HG03103 (cell line): ENCODE measurements around the gene RIPOR2.

Experiments used
- ATAC-seq: cut with Tn5 transposase; IDR thresholded peaks from one replicate; pipeline ENCODE4 v1.9.1; 2021; ENCODE audit warnings: low read depth; ENCODE audit not compliant: unreplicated experiment

The RIPOR2 gene

GRCh38 chr6:24824142-24824938, 111.4 kb downstream of the RIPOR2 start:
- no peak for ATAC-seq

- no peak for ATAC-seq
Measured at GRCh38 chr6:24823185-24823584, 112.6 kb downstream of the RIPOR2 start.

- no peak for ATAC-seq
Measured at GRCh38 chr6:24822696-24823095, 113.1 kb downstream of the RIPOR2 start.

- ATAC-seq, result no peak
Measured at GRCh38 chr6:24821860-24822444, 113.8 kb downstream of the RIPOR2 start.

- ATAC-seq, result no peak
Measured at GRCh38 chr6:24818346-24818745, 117.4 kb downstream of the RIPOR2 start.

- ATAC-seq, result no peak
Measured at GRCh38 chr6:24809728-24810127, 126.0 kb downstream of the RIPOR2 start.

GRCh38 chr6:24807584-24807983, 128.2 kb downstream of the RIPOR2 start:
- ATAC-seq, result no peak

- no peak for ATAC-seq
Measured at GRCh38 chr6:24802271-24803059, 133.3 kb downstream of the RIPOR2 start.

GRCh38 chr6:24799541-24799915, 136.2 kb downstream of the RIPOR2 start:
- ATAC-seq, result no peak

- no peak for ATAC-seq
Measured at GRCh38 chr6:24798740-24799540, 136.8 kb downstream of the RIPOR2 start, which contains the start of gene ARMH2. Gene ARMH2 (minus strand): TSS chr6:24798917. CDS start chr6:24798857, 60 bp downstream.

GRCh38 chr6:24797596-24798216, 138.1 kb downstream of the RIPOR2 start:
- no peak for ATAC-seq

GRCh38 chr6:24796616-24797290, 139.0 kb downstream of the RIPOR2 start:
- no peak for ATAC-seq

- no peak for ATAC-seq
Measured at GRCh38 chr6:24795106-24795505, 140.7 kb downstream of the RIPOR2 start.

- no peak for ATAC-seq
Measured at GRCh38 chr6:24788031-24788665, 147.6 kb downstream of the RIPOR2 start.

- ATAC-seq, result no peak
Measured at GRCh38 chr6:24780206-24780605, 155.6 kb downstream of the RIPOR2 start.

- ATAC-seq, result no peak
Measured at GRCh38 chr6:24779416-24780016, 156.2 kb downstream of the RIPOR2 start.

- ATAC-seq, result no peak
Measured at GRCh38 chr6:24778878-24779277, 156.9 kb downstream of the RIPOR2 start.

GRCh38 chr6:24778121-24778520, 157.6 kb downstream of the RIPOR2 start:
- ATAC-seq, result no peak

- ATAC-seq, result no peak
Measured at GRCh38 chr6:24777227-24777626, 158.5 kb downstream of the RIPOR2 start.
